NCI-H526 (cell line): Measurements from ENCODE around the gene BLTP3A.
"Not testable (repeated sequence)": the region's sequence is repeated elsewhere in the genome, so short reads cannot be mapped to it uniquely, and the experiment has no call there.

Experiments used
- DNase-seq, 2 experiments: peaks; one replicate each; lab custom pipeline; 2025; lab: John Stamatoyannopoulos, UW

The BLTP3A gene

GRCh38 chr6:34791164-34791700, 651 bp upstream of the BLTP3A start:
- peak; percentile 74 to 88 for DNase-seq

- DNase-seq = peak; percentile 36 to 55
Measured at GRCh38 chr6:34792605-34793500, 970 bp downstream of the BLTP3A start.

GRCh38 chr6:34793877-34794276, 2.0 kb downstream of the BLTP3A start:
- no peak for DNase-seq

- no peak for DNase-seq
Measured at GRCh38 chr6:34795836-34796425, 4.0 kb downstream of the BLTP3A start.

GRCh38 chr6:34798057-34798456, 6.2 kb downstream of the BLTP3A start:
- DNase-seq = no peak

- DNase-seq = no peak
Measured at GRCh38 chr6:34799547-34799946, 7.7 kb downstream of the BLTP3A start.

GRCh38 chr6:34804543-34804942, 12.7 kb downstream of the BLTP3A start:
- no peak for DNase-seq

- not testable (repeated sequence) for DNase-seq
Measured at GRCh38 chr6:34805074-34805473, 13.2 kb downstream of the BLTP3A start.

GRCh38 chr6:34806738-34807453, 15.0 kb downstream of the BLTP3A start:
- DNase-seq = no peak

- DNase-seq = not testable (repeated sequence)
Measured at GRCh38 chr6:34808473-34808872, 16.6 kb downstream of the BLTP3A start.

GRCh38 chr6:34809419-34809818, 17.5 kb downstream of the BLTP3A start:
- not testable (repeated sequence) for DNase-seq

- no peak for DNase-seq
Measured at GRCh38 chr6:34810017-34810882, 18.4 kb downstream of the BLTP3A start.

GRCh38 chr6:34810936-34811632, 19.2 kb downstream of the BLTP3A start:
- no peak for DNase-seq

- DNase-seq = no peak
Measured at GRCh38 chr6:34813028-34813713, 21.3 kb downstream of the BLTP3A start.

GRCh38 chr6:34816635-34817301, 24.9 kb downstream of the BLTP3A start:
- DNase-seq = no peak

- no peak for DNase-seq
Measured at GRCh38 chr6:34817446-34817845, 25.6 kb downstream of the BLTP3A start.

GRCh38 chr6:34818872-34819570, 27.1 kb downstream of the BLTP3A start:
- not testable (repeated sequence) for DNase-seq

- DNase-seq = no peak
Measured at GRCh38 chr6:34819571-34820480, 27.9 kb downstream of the BLTP3A start.
